ENCODE measurements around the gene RUBCN. TPM values are rescaled to one million over a fixed set of nuclear protein-coding genes. Genes with fewer than 3 reads are reported as not detected.

The RUBCN gene
- total RNA-seq, 4 donors from 2014 or later = 29.1 to 50.2 (median 40.7) TPM

DNA sequence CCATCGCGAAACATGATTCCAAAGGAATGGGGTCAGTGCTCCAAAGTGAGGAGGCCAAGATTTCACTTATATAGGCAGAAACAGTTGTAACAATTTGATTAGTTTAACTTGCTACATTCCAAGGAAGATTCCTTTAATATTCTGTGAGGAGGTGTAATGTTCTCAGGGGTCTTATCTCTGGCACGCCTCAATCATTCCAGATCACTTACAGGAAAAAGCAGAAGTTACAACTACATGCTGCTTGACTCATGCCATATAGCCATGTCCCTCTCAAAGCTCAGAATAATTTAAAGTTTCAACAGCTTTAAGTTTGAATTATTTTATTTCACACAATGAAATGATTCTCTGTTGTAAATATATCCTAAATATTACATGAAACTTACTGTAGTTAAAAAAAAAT, 9.5 kb upstream of the RUBCN start:
- WGBS, 2 donors = 83 to 87% methylated on average over 3 of the region's 3 CpGs
- no peak for DNase-seq (ENCODE audit: low spot score in 2 of 2)
- intact Hi-C loops (cut with DNase I; ENCODE audit: low total_unique reads) = no loop called here
- no peak for TF ChIP-seq POLR2A (IDR thresholded peaks at IDR 0.05)
- TF ChIP-seq, protein P1, sequence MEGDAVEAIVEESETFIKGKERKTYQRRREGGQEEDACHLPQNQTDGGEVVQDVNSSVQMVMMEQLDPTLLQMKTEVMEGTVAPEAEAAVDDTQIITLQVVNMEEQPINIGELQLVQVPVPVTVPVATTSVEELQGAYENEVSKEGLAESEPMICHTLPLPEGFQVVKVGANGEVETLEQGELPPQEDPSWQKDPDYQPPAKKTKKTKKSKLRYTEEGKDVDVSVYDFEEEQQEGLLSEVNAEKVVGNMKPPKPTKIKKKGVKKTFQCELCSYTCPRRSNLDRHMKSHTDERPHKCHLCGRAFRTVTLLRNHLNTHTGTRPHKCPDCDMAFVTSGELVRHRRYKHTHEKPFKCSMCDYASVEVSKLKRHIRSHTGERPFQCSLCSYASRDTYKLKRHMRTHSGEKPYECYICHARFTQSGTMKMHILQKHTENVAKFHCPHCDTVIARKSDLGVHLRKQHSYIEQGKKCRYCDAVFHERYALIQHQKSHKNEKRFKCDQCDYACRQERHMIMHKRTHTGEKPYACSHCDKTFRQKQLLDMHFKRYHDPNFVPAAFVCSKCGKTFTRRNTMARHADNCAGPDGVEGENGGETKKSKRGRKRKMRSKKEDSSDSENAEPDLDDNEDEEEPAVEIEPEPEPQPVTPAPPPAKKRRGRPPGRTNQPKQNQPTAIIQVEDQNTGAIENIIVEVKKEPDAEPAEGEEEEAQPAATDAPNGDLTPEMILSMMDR (IDR thresholded peaks at IDR 0.05) = no peak
- H3K4me3 ChIP-seq (ENCODE audit: low read depth, poor library complexity, severe bottlenecking) = no peak overlapping the region

- TF ChIP-seq POLR2A (IDR thresholded peaks at IDR 0.05) = no peak
- TF ChIP-seq, protein P1 (IDR thresholded peaks at IDR 0.05) = no peak
- intact Hi-C loops (cut with DNase I; ENCODE audit: low total_unique reads) = no loop called here
- 88 to 91% methylated on average over 3 of the region's 3 CpGs for WGBS, 2 donors
These were observed 6.1 kb upstream of the RUBCN start for GRCh38 chr3:197742787-197743186.

DNA sequence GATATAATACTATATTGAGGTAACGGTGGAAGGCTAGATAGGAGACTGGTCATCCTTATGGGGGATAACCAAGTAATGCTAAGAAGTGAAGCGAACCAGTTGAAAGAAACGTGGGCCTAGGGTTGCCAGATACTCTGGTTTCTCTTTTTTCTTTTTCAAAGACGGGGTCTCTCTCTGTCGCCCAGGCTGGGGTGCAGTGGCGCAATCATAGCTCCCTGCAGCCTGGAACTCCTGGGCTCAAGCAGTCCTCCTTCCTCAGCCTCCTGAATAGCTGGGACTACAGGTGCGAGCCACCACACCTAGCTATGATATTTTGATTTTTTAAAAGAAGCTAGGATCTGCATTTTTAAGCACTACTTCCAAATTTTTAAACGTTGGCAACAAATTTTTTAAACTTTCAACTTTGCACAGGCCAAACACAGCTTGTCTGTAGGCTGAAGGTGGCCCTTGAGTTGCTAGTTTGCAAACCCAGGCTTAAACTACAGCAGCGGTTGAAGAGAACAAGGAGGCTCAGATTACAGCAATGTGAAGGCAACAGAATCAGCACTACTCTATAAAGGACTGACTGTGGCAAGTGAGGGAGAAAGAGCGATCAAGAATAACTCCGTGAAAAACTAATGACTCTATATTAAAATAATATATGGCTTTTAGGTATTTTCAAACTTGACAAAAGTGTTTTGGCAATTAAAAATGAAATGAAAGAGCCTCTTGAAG, 1.2 kb upstream of the RUBCN start:
- DNase-seq (ENCODE audit: low spot score in 2 of 2) = no peak
- WGBS, 2 donors = 67 to 69% methylated on average over 11 of the region's 11 CpGs

More at GRCh38 chr3:197742787-197743186, 6.1 kb upstream of the RUBCN start:
- no peak overlapping the region for H3K4me3 ChIP-seq (ENCODE audit: low read depth, poor library complexity, severe bottlenecking)
- no peak for DNase-seq (ENCODE audit: low spot score in 2 of 2)

GRCh38 chr3:197737319-197737649, 580 bp upstream of the RUBCN start:
- TF ChIP-seq, protein P1 (IDR thresholded peaks at IDR 0.05) = no peak
- TF ChIP-seq POLR2A (IDR thresholded peaks at IDR 0.05) = no peak
- intact Hi-C loops (cut with DNase I; ENCODE audit: low total_unique reads) = no loop called here
- H3K4me3 ChIP-seq (ENCODE audit: low read depth, poor library complexity, severe bottlenecking) = peak overlapping the region; percentile 61
- 0% methylated on average over 6 of the region's 6 CpGs for WGBS, 2 donors
- DNase-seq (ENCODE audit: low spot score in 2 of 2) = peak in 1 of 2 donors; percentile 80

More for the DNA sequence above, 1.2 kb upstream of the RUBCN start:
- intact Hi-C loops (cut with DNase I; ENCODE audit: low total_unique reads) = no loop called here
- no peak for TF ChIP-seq POLR2A (IDR thresholded peaks at IDR 0.05)
- TF ChIP-seq, protein P1 (IDR thresholded peaks at IDR 0.05) = no peak
- H3K4me3 ChIP-seq (ENCODE audit: low read depth, poor library complexity, severe bottlenecking) = no peak overlapping the region

DNA sequence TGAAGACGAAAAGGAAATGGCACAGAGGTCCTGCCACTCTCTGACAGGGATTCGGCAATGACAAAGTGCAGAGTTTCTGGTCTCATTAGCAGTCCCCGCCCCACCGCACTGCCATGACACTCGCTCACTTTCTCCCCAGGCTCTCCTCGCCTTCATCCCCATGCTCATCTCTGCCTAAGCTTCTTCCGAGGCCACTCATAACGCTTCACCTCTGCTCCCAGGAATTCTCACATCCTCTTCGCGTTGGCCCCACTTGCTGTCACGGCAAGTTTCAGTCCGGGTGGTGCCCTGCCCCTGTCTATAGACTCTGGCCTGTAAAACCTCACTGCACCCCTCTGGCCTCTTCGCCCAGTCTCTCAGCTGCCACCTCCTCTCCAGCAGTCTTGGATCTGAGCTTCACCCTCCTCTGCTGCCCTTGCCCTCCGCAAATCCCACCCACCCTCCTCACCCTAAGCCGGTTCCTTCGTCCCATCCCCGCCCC, 654 bp downstream of the RUBCN start:
- peak overlapping the region; percentile 48 for H3K4me3 ChIP-seq (ENCODE audit: low read depth, poor library complexity, severe bottlenecking)
- WGBS, 2 donors = 0 to 2% methylated on average over 17 of the region's 17 CpGs
- DNase-seq (ENCODE audit: low spot score in 2 of 2) = peak in 1 of 2 donors; percentile 86
- intact Hi-C loops (cut with DNase I; ENCODE audit: low total_unique reads) = no loop called here
- TF ChIP-seq, protein P1 (IDR thresholded peaks at IDR 0.05) = no peak
- TF ChIP-seq POLR2A (IDR thresholded peaks at IDR 0.05) = no peak
